8988T (cell line): ENCODE measurements around the gene SAYSD1.

Source experiments
- DNase-seq: peaks from one replicate; pipeline ENCODE4 v3.0.0; 2011

Gene SAYSD1

DNA sequence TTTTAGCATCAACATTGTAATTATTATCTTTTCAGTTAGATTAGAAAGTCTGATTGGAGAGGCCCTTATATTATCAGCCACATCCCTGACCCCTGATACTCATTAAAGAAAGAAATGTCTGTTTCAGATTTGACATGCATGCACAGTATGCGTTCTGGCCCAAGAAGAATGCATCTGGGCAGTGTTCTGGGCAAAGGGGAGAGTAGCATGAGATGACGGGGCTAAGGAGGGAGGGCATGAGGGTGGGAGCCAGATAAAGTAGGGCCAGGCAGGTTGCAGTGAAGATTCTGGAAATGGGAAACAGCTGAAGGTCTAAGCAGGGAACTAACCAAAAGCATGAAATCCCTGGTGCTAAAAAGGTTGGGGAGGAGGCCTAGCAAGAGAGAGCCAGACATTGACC is 7.3 kb downstream of the SAYSD1 start:
- DNase-seq, result no peak

- no peak for DNase-seq
These were observed 8.0 kb downstream of the SAYSD1 start for GRCh38 chr6:39107034-39107433.

DNA sequence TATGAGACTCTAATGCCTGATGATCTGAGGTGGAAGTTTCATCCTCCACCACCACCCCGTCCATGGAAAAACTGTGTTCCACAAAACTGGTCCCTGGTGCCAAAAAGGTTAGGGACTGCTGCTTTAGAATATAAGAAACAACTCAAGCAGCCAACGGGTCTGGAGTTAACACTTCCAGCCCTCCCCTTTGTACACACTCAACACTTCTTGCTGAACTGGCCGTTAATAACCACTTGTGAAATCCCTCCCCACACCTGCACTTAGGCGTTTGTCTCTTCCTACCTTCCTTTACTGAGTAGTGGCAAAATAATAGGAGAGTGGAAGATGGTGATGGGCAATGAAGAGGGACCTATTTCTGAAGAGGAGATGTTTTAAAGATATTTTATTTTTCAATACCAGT is 10.5 kb downstream of the SAYSD1 start:
- DNase-seq, result no peak

DNA sequence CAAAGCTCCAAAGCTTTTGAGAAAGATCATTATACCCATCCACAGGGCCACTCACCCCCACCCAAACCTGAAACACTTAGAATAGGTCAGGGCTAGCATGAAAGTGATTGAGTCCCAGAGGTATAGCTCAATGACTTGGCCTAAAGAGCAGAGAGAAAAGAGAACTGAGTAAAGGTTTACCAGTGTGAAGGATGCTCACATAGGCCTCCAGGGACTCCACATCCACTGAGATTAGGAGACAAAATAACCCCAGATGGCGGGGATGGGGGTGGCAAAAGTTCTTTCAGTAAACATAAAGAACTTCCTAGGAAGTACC is 12.2 kb downstream of the SAYSD1 start:
- no peak for DNase-seq

DNA sequence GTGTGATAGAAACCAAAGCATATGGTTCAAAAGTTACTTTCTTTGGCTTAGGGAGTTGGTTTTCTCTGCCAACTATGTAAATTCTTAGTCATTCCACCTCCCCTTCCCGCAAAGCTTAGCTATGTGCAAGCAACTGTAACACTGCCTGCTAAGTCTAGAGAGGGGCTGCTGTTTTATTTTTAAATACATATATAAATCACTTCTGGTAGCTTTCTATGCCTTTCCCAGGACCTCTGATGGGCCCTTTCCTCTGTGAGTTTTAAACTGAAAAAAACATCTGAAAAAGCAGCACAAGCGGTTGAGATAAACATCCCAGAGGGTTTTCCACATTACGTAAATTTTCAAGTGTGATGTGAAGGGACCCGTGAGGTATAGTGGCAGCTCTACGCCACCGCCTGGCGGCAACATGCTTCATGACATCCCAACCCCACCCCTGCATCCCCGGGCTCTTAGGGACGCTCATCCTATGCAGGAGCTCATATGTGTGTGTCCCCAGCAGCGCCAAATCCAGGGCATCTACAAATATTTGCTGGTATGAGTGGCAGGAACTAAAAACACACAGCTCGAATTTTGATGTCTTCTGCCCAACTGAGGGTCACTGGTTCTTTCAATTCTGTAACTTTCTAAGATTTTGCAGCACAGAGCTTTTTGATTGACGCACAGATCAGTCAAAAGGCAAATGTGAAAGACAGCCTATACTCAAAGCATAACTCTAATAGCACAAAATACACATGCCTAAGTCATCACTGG is 12.7 kb downstream of the SAYSD1 start:
- DNase-seq, result no peak

GRCh38 chr6:39100358-39100757 is 14.6 kb downstream of the SAYSD1 start:
- no peak for DNase-seq

- no peak for DNase-seq
These were observed 19.4 kb downstream of the SAYSD1 start for GRCh38 chr6:39095578-39095977.

DNA sequence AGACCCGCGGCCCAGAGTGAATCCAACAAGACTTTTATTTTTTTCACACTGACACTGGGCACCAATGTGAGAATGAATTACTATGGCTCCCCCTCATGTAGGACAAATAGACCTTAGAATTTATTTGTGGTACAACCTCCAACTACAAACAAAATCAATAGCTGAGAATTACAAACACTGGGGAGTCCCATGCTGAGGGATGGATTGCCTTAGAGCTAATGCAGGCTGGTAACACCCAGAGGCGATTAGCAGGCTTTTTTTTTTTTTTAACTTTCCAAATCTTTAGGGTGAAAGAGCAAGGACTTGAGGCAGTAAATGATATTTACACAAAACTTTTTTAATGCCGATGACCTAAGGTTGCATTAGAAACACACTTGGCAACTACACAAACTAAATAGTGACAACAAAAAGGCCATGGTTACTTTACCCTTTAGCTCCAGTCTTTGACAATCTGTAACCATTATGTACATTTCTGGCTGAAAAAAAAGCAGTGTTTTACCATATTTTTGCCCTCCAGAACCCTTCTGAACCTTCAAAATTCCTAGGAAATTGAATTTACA is 21.8 kb downstream of the SAYSD1 start:
- DNase-seq, result no peak

DNA sequence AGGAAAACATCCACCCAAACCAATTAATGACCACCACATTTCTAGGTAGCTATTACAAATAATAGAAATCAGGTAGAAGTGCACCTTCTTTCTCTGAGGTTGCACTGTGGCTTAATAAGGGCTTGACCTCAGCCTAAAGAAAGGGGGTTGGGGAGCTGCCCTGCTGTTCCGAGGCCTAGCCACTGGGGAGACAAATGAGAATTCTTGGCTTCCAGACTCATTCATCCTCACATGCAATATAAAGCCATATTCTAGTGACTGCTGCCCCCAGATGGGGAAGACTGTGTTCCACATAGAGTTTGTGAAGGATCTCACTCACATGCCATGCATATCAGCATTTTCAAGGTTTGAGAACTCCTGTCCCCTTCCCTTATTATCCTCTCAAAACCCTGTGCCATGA is 22.9 kb downstream of the SAYSD1 start:
- no peak for DNase-seq

DNA sequence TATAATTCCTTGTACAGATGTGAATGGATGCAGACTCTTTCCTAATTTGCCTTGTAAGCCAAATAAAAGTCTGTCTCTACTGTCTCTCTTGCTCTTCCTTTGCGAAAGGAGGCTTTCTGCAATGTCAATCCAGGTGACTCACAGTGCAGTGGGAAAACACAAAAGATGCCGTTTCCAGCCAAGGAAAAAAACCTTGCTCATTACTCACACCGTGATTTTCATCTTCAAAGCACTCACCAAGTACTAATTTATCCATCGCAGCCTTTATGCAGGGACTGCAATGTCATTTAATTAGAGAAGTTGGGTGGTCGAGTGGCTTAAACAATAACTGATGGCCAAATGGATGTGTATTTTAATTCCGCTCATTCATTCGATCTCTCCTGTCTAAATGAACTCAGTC is 23.8 kb downstream of the SAYSD1 start:
- DNase-seq, result no peak

DNA sequence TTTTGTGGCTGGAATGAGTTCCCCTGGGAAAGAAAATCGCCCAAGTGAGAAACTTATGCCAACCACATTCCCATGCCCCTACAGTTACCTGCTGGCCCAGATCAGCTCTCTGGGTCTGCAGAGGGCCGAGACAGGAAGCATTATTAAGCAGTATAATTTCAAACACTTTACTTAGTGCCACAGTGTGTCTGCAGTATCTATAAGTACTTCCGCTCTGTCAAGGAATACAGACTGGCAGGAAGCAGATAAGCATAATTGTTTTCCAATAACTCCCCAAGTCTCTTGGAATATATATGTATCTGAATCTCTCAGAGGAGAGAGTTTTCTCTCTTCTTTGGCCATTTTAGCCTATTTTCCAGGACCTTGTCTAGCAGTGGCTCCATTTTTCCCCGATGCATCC is 24.9 kb downstream of the SAYSD1 start:
- no peak for DNase-seq

DNA sequence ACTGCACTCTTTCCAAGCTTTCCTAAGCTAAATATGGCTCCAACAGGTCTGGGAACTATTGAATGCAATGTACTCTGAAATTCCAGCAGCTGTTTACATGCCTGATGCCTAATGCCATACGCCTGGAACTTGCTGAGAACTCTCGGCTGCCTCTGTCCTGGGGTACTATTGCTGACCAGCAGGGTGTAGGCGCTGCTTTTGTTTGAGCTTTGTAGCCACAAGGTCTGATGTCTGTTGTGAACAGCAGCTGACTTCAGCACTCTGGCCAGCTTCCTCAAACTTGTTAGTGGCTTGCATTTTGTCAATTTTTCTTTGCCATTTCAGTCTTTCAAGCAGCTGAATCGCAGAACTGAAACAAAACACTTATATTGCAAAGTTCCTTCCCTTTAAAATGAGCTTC is 26.7 kb downstream of the SAYSD1 start:
- DNase-seq, result no peak

- no peak for DNase-seq
These were observed 27.8 kb downstream of the SAYSD1 start for GRCh38 chr6:39087197-39087596.

DNA sequence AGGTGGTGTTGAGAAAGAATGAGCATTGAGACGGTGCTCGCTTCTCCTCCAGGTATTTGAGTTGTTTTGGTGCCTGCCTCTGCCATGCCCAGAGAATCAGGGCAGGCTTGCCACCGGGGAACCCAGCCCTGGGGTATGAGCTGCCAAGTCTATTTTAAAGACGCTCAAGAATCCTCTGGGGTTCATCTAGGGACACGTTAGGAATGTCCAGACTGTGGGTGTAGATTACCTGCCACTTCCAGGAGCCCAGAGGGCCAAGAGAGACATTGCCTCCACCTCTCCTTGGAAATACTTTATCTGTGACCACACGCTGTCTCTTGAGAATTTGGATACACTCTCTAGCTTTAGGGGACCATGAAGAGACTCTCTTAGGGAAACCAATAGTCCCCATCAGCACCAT is 28.3 kb downstream of the SAYSD1 start:
- no peak for DNase-seq

GRCh38 chr6:39086294-39086693 is 28.7 kb downstream of the SAYSD1 start:
- DNase-seq, result no peak

DNA sequence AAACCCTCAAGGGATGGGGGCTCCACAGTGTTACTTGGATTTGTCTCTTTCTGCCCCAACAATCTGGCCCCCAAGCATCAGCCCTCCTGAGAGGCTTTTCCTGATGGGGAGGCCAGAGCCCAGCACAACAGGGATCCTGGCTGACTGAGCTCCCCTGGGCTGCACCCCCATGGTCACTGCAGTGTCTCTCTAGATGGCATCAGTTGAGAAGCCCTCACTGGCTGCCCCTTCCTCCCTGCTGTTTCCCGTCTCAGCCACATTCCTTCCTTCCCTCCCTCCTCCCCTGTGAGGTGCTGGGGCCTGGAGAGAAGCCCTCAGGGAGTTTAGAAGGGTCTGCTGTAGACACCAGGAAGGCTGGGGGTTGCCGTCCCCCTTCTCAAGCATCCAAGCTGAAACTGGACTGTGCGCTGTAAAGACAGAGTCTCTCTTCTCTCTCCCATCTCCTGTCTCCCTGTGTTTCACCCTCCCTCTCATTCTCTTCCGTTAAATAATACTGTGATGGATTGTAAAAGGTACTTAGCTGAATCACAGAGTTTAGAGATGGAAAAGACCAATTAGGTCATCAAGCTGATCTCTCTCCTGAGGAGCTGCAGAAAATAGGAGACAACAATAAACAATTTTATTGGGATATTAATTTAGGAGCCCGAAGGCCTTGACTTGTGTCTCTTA is 29.7 kb downstream of the SAYSD1 start:
- DNase-seq, result no peak

GRCh38 chr6:39084506-39084905 is 30.5 kb downstream of the SAYSD1 start:
- DNase-seq, result no peak

GRCh38 chr6:39083231-39083634 is 31.8 kb downstream of the SAYSD1 start:
- DNase-seq, result no peak

GRCh38 chr6:39082310-39082709 is 32.7 kb downstream of the SAYSD1 start:
- no peak for DNase-seq

- DNase-seq, result no peak
These were observed 34.6 kb downstream of the SAYSD1 start for GRCh38 chr6:39080246-39080875.

DNA sequence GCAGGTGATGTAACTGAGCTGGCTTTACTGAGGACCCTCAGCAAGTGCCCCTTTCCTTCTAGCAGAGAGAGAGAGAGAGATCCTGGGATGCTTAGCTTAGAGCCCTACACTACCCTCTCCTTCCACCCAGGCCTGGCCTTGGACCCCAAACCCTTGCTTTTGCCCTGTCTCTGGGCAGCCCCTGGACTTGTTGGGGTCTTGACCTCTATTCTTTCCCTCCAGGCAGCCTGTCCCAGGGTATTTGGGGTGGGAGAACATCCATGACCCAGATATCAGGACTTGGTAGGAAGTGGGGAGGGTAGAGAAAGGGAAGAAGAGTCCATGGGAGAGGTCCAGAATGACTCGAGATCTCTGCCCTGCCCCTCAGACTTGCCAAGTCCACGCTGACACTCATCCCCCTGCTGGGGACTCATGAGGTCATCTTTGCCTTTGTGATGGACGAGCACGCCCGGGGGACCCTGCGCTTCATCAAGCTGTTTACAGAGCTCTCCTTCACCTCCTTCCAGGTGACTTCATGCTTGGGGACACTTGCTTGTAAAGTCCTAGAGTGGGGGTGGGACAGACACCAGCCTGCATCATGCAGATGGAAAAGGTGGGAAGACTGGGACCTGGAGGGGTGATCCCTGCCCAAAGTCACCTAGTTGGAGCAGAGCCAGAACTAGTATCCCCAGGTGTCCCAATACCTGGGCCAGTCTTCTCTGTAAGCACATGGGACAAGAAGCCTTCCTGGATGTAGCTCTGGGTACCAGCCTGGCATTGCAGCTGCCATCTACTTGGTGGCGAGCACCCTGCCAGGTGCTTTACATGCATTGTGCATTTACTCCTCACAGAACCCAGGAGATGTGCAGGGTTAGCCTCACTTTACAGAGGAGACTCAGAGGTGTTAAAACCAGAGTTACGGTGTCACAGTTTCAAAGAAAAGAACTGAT is 35.5 kb downstream of the SAYSD1 start:
- DNase-seq, result no peak

GRCh38 chr6:39078695-39079094 is 36.3 kb downstream of the SAYSD1 start:
- DNase-seq, result no peak
